K562 (cell line): ENCODE measurements around the gene KCND3. TPM values are rescaled to one million over a fixed set of nuclear protein-coding genes. Genes with fewer than 3 reads are reported as not detected.

ENCODE experiments used
- ATAC-seq: fragments of 200-7000 bp; cut with Tn5 transposase; 3 replicates; pipeline ENCODE4 v1.9.1; 2020; ENCODE audit warnings: moderate library complexity
- BruUV-seq: library from RNA; stranded (reverse); fragments of 400-500 nt; replicated peaks from 2 replicates; lab custom pipeline; 2021; lab: Mats Ljungman, UMichigan
- CTCF ChIA-PET: fragments of 300-600 bp; formaldehyde crosslinking; extraction: SDS; loops from one replicate; lab custom pipeline; 2021; ENCODE audit warnings: low intra/inter-chr PET ratio; lab: Yijun Ruan, JAX
- POLR2A ChIA-PET: fragments of 300-600, 350-650 bp; sonication (Branson Sonifier 250); formaldehyde crosslinking; extraction: SDS; loops from one replicate; lab custom pipeline; 2021; ENCODE audit warnings: antibody characterized with exemption, inconsistent platforms; lab: Yijun Ruan, JAX
- DNase-seq, 4 experiments: peaks; one replicate each; pipeline versions ENCODE4 v3.0.0 to v3.0.0-alpha.2; 2011 to 2018; ENCODE audit warnings: low spot score in 3 of 4, mixed read lengths in 3 of 4; ENCODE audit errors: extremely low read depth in 1 of 4
- FAIRE-seq: peaks from 2 replicates; lab custom pipeline; 2011; peaks lifted over from hg19 to GRCh38; lab: Jason Lieb, UNC
- H2AFZ ChIP-seq: 2 replicates; pipeline ENCODE4 v1.6.0; 2011; ENCODE audit warnings: low read depth, low read length, control low read depth, inconsistent platforms
- H3K27ac ChIP-seq: fragments of 200-600 bp; 3 replicates; pipeline ENCODE4 v1.8.0; 2011; ENCODE audit warnings: low read depth, mild to moderate bottlenecking, control low read depth, inconsistent platforms, low read length, moderate library complexity, mixed read lengths; ENCODE audit errors: extremely low read depth
- H3K27me3 ChIP-seq, 2 experiments: fragments of 300-600 bp in 1 of 2; 2 replicates in 1 of 2; 3 replicates in 1 of 2; pipeline versions ENCODE4 v1.6.0 to v1.8.0; 2011; ENCODE audit warnings: inconsistent platforms in 2 of 2, low read length in 2 of 2, mild to moderate bottlenecking in 1 of 2, mixed read lengths in 1 of 2, moderate library complexity in 1 of 2; ENCODE audit not compliant: control insufficient read depth in 2 of 2, insufficient read depth in 2 of 2
- H3K36me3 ChIP-seq: fragments of 300-600 bp; 3 replicates; pipeline ENCODE4 v1.8.0; 2011; ENCODE audit warnings: mild to moderate bottlenecking, low read length, inconsistent platforms; ENCODE audit not compliant: control insufficient read depth, insufficient read depth
- H3K4me1 ChIP-seq, 2 experiments: fragments of 200-600 bp in 1 of 2; replicated peaks in 1 of 2; 2 replicates in 1 of 2; 3 replicates in 1 of 2; pipeline versions ENCODE4 v1.5.1 to v1.8.0; 2011; ENCODE audit warnings: inconsistent platforms in 2 of 2, low read length in 2 of 2, mild to moderate bottlenecking in 1 of 2, mixed read lengths in 1 of 2, moderate library complexity in 1 of 2; ENCODE audit not compliant: control insufficient read depth in 2 of 2, insufficient read depth in 2 of 2
- H3K4me2 ChIP-seq: 2 replicates; pipeline ENCODE4 v1.6.1; 2011; ENCODE audit warnings: low read length, control low read depth, inconsistent platforms, mixed read lengths; ENCODE audit not compliant: insufficient read depth
- H3K4me3 ChIP-seq: fragments of 200-600 bp; sonication (generic), shearing (Covaris generic); 2 replicates; pipeline ENCODE4 v1.5.1; 2016; ENCODE audit warnings: control low read depth, inconsistent platforms
- H3K79me2 ChIP-seq: fragments of 200-600 bp; 3 replicates; pipeline ENCODE4 v1.8.0; 2011; ENCODE audit warnings: low read length, inconsistent platforms; ENCODE audit not compliant: control insufficient read depth, insufficient read depth
- H3K9ac ChIP-seq, 2 experiments: 2 replicates each; pipeline versions ENCODE4 v1.6.0 to v1.6.1; 2011; ENCODE audit warnings: low read depth in 2 of 2, low read length in 2 of 2, control low read depth in 1 of 2, inconsistent platforms in 1 of 2, mild to moderate bottlenecking in 1 of 2, mixed read lengths in 1 of 2; ENCODE audit not compliant: insufficient read depth in 1 of 2
- H3K9me1 ChIP-seq: one replicate; pipeline ENCODE4 v1.6.0; 2011; ENCODE audit warnings: inconsistent platforms, mild to moderate bottlenecking, low read length, moderate library complexity; ENCODE audit not compliant: control insufficient read depth, insufficient read depth
- H3K9me3 ChIP-seq: replicated peaks from 2 replicates; pipeline ENCODE4 v1.5.1; 2011; ENCODE audit warnings: low read depth, low read length, inconsistent platforms; ENCODE audit not compliant: control insufficient read depth, insufficient read depth
- H4K20me1 ChIP-seq: replicated peaks from 2 replicates; pipeline ENCODE4 v1.6.1; 2011; ENCODE audit warnings: low read length, inconsistent platforms, mixed read lengths; ENCODE audit not compliant: control insufficient read depth, insufficient read depth
- CEBPZ ChIP-seq: fragments of 150-350 bp; IDR thresholded peaks from 2 replicates; pipeline ENCODE4 v1.6.1; 2014; ENCODE audit warnings: low read depth, mild to moderate bottlenecking, low read length, borderline replicate concordance
- CREB3L1 ChIP-seq: fragments of 450-650 bp; IDR thresholded peaks from 2 replicates; pipeline ENCODE4 v1.6.1; 2014; ENCODE audit warnings: low read depth, mild to moderate bottlenecking, moderate library complexity, borderline replicate concordance
- ERF ChIP-seq: fragments of 450-650 bp; formaldehyde crosslinking; IDR thresholded peaks from 2 replicates; pipeline ENCODE4 v1.4.0; 2020; ENCODE audit warnings: mild to moderate bottlenecking, mixed read lengths
- MYNN ChIP-seq, 2 experiments: sonication (generic); formaldehyde crosslinking in 1 of 2; IDR thresholded peaks; 2 replicates each; pipeline versions ENCODE4 v1.5.0 to v1.6.1; 2016 to 2020; ENCODE audit warnings: antibody characterized with exemption in 1 of 2, missing genetic modification reagents in 1 of 2
- NFYB ChIP-seq: IDR thresholded peaks from 2 replicates; pipeline ENCODE4 v1.6.1; 2011; ENCODE audit warnings: mild to moderate bottlenecking, moderate library complexity; ENCODE audit not compliant: insufficient read length; ENCODE audit errors: extremely low read depth
- PHF8 ChIP-seq: fragments of 200-600 bp; sonication (generic); IDR thresholded peaks from 2 replicates; pipeline ENCODE4 v1.6.1; 2012; ENCODE audit warnings: mixed run types, mild to moderate bottlenecking, inconsistent platforms, low read length, moderate library complexity, borderline replicate concordance
- TFE3 ChIP-seq: fragments of 450-650 bp; formaldehyde crosslinking; IDR thresholded peaks from 2 replicates; pipeline ENCODE4 v1.4.0; 2020; ENCODE audit warnings: mild to moderate bottlenecking, mixed read lengths
- U2AF1 ChIP-seq: fragments of 200-400 bp; formaldehyde crosslinking; optimal IDR thresholded peaks from 2 replicates; pipeline ENCODE3; 2017; ENCODE audit warnings: mild to moderate bottlenecking, low read depth, low read length, moderate library complexity
- USF2 ChIP-seq: sonication (generic); formaldehyde crosslinking; IDR thresholded peaks from 2 replicates; pipeline ENCODE4 v1.5.0; 2020; ENCODE audit warnings: missing genetic modification reagents
- WGBS: fragments of 100-300 bp; shearing (Covaris generic); methylation state at CpG from one replicate; pipeline ENCODE4 v1.1.6; 2016; ENCODE audit warnings: low coverage, mixed read lengths; ENCODE audit not compliant: insufficient coverage; ENCODE audit errors: missing lambda C conversion rate; 5-methylcytosine and 5-hydroxymethylcytosine counted together
- in situ Hi-C: fragments of 300-500 bp; cut with MboI; formaldehyde crosslinking; loops from 4 replicates; pipeline ENCODE4 v1.15.0; 2018; ENCODE audit warnings: inconsistent platforms, mixed read lengths
- intact Hi-C: fragments of 100-400 bp; cut with micrococcal nuclease; formaldehyde crosslinking; loops from 2 replicates; pipeline ENCODE4 v1.14.2; 2022
- polyA plus RNA-seq, 8 experiments: library from polyadenylated mRNA; depleted of rRNA in 4 of 8; stranded (reverse) in 5 of 8; unstranded in 3 of 8; fragments of >200 nt; fragmentation: Nextera tagmentation in 2 of 8; fragmentation: Illumina TruSeq in 1 of 8; extraction: Ambion mirVana in 2 of 8; extraction: Trizol in 1 of 8; gene quantifications; 2 replicates each; pipeline versions ENCODE4 v1.2.1 to v1.2.3, GENCODE V29; 2011 to 2014; ENCODE audit warnings: inconsistent platforms in 1 of 8, missing spikeins in 1 of 8
- total RNA-seq, 7 experiments: library from RNA; depleted of rRNA in 6 of 7; stranded (reverse); fragments of >200 nt in 6 of 7; fragmentation: Illumina TruSeq in 2 of 7; extraction: Trizol in 2 of 7; gene quantifications; 2 replicates each; pipeline versions ENCODE4 v1.2.1 to v1.2.3, GENCODE V29; 2011 to 2021; ENCODE audit warnings: low replicate concordance in 1 of 7

Gene KCND3
- total and polyA plus RNA-seq, 9 of the 15 experiments (the other 6 are each of a cell fraction or from before 2014, with no cell fraction given): not detected

- TF ChIP-seq CREB3L1 (no peak), U2AF1 (no peak), NFYB (no peak)
Measured at GRCh38 chr1:112021263-112021662, 31.8 kb upstream of the KCND3 start (continued).

- 0% methylated on average over 6 of the region's 6 CpGs for WGBS
- POLR2A ChIA-PET: no interaction called here
- in situ Hi-C loops: no loop called here
Measured at GRCh38 chr1:112017183-112017582, 27.7 kb upstream of the KCND3 start.

More at GRCh38 chr1:112017183-112017582, 27.7 kb upstream of the KCND3 start:
- Histone ChIP-seq H3K4me2 (no peak overlapping the region), H3K9me1 (no peaks in the 10 kb centered on the region), H2AFZ (no peak overlapping the region), H3K79me2 (no peaks in the 10 kb centered on the region), H3K36me3 (no peaks in the 10 kb centered on the region), H3K9me3 (no peaks in the 10 kb centered on the region), H3K9ac (no peak overlapping the region), H3K27ac (no peak overlapping the region), H3K4me1 (no peaks in the 10 kb centered on the region), H3K27me3 (peaks cover 0 to 2% of the 10 kb centered on the region in 2 experiments; a peak in 3 of 5 replicates), H4K20me1 (no peaks in the 10 kb centered on the region), H3K4me3 (no peak overlapping the region)
- no TSS peak for BruUV-seq
- no peak for TF ChIP-seq MYNN (IDR thresholded peaks at IDR 0.05)
- TF ChIP-seq MYNN (CRISPR knock-in tag; IDR thresholded peaks at IDR 0.05): no peak
- no peak for TF ChIP-seq PHF8
- no peak for TF ChIP-seq CEBPZ
- peak; percentile 83 for TF ChIP-seq TFE3 (CRISPR knock-in tag)
- peak; percentile 29; the same call in 1 of the 2 replicates for TF ChIP-seq USF2 (CRISPR knock-in tag)
- no peak for TF ChIP-seq ERF (CRISPR knock-in tag)
- CTCF ChIA-PET: no interaction called here
- DNase-seq (no peak), ATAC-seq (no peak), FAIRE-seq (no peak)
- intact Hi-C loops: no loop called here
